ENCODE results near the gene FCN2.

The FCN2 gene

DNA sequence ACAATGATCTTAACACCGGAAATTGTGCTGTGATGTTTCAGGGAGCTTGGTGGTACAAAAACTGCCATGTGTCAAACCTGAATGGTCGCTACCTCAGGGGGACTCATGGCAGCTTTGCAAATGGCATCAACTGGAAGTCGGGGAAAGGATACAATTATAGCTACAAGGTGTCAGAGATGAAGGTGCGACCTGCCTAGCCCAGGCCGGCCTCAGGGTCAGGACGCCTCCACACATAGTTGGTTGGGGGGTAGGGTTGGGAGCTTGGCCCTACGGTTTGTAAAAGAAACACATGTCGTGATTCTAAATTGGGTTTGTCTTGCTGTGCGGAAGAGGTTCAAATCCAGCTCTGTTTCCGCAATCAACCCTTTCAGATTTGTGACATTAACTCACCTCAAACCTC, 6.6 kb downstream of the FCN2 start:
- no peak overlapping the region for H3K4me3 ChIP-seq (ENCODE audit: low read depth, low read length)
- H3K36me3 ChIP-seq (ENCODE audit: control insufficient read depth in 2 of 2, insufficient read depth in 1 of 2, low read length in 2 of 2), result no peaks in the 10 kb centered on the region
- TF ChIP-seq ZNF112 (tag by site-specific recombination; IDR thresholded peaks at IDR 0.05) (no peak), HIC1 (tag by site-specific recombination; IDR thresholded peaks at IDR 0.05) (no peak), ZBTB26 (tag by site-specific recombination; optimal IDR thresholded peaks at IDR 0.05) (no peak), GLIS1 (tag by site-specific recombination; IDR thresholded peaks at IDR 0.05) (no peak), ZNF23 (tag by site-specific recombination; IDR thresholded peaks at IDR 0.05; ENCODE audit: borderline replicate concordance) (no peak), ZNF433 (tag by site-specific recombination; IDR thresholded peaks at IDR 0.05; ENCODE audit: low read depth) (no peak), BCL11A (tag by site-specific recombination; IDR thresholded peaks at IDR 0.05; ENCODE audit: low read depth) (no peak), ZNF121 (tag by site-specific recombination; IDR thresholded peaks at IDR 0.05) (no peak), ZNF354C (tag by site-specific recombination; IDR thresholded peaks at IDR 0.05; ENCODE audit: borderline replicate concordance, low read depth) (no peak), ZNF747 (tag by site-specific recombination; IDR thresholded peaks at IDR 0.05) (no peak), ZBTB20 (tag by site-specific recombination; IDR thresholded peaks at IDR 0.05) (no peak)
- TF ChIP-seq, protein P1, sequence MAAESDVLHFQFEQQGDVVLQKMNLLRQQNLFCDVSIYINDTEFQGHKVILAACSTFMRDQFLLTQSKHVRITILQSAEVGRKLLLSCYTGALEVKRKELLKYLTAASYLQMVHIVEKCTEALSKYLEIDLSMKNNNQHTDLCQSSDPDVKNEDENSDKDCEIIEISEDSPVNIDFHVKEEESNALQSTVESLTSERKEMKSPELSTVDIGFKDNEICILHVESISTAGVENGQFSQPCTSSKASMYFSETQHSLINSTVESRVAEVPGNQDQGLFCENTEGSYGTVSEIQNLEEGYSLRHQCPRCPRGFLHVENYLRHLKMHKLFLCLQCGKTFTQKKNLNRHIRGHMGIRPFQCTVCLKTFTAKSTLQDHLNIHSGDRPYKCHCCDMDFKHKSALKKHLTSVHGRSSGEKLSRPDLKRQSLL (tag by site-specific recombination; IDR thresholded peaks at IDR 0.05), result no peak
- H3K9me3 ChIP-seq (ENCODE audit: control insufficient read depth, insufficient read depth, low read depth, low read length), result no peaks in the 10 kb centered on the region
- no peaks in the 10 kb centered on the region for H3K4me1 ChIP-seq (ENCODE audit: control insufficient read depth, insufficient read depth, low read length)
- POLR2A ChIA-PET, result interaction anchor here (1.4 kb wide), 1 partner anchor 9 kb away, joined by 5 read pairs; no protein-coding TSS in a partner anchor
- CTCF ChIA-PET, result no interaction called here
- no peak overlapping the region for H3K27ac ChIP-seq (ENCODE audit: extremely low read depth, low read depth, low read length)

DNA sequence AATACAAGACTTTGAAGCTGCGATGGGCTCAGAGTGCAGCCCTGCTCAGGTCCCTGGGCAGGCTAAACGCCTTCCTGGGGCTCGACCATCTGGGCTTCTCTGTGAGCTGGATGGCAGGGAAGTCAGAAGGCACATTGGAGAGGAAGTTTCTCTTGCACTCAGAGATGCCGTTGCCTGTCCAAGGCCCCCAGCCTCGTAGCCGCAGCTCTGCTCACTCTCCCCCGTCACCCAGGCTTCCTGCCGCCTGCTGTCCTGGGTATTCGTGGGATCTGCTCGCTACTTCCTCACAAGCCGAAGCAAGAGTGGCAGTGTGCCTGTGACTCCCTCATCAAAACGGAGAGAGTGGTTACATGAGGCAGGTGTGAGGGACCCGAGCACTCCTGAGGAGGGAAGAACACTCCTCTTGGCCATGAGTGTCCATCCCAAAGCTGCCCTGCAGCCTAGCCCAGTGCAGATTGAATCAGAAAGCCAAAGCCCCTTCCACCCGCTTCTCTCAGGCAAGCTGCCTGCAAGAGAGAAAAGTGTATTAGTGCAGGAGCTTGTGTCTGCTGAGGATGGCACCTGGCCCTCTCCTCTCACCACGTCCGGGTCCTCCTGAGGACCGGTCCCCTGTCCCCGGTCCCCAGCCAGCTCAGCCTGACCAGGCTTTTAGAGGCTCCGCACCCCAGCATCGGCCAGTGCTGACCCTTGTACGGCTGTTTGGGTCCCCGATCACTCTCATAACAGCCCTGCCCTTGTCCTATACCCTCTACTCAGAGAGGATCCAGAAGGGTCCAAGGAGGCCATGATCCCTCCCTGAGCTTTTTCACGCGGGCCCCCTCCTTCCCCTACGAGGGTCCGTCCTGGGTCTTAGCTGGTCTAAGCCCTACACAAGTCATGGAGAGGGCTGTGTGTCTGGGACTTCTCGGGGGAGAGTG, 7.3 kb downstream of the FCN2 start:
- Histone ChIP-seq H3K27ac (ENCODE audit: extremely low read depth, low read depth, low read length) (no peak overlapping the region), H3K36me3 (ENCODE audit: control insufficient read depth in 2 of 2, insufficient read depth in 1 of 2, low read length in 2 of 2) (no peaks in the 10 kb centered on the region), H3K4me3 (ENCODE audit: low read depth, low read length) (no peak overlapping the region), H3K4me1 (ENCODE audit: control insufficient read depth, insufficient read depth, low read length) (no peaks in the 10 kb centered on the region), H3K9me3 (ENCODE audit: control insufficient read depth, insufficient read depth, low read depth, low read length) (no peaks in the 10 kb centered on the region)
- POLR2A ChIA-PET, result interaction anchor here (1.4 kb wide), 1 partner anchor 8 kb away, joined by 5 read pairs; no protein-coding TSS in a partner anchor
- CTCF ChIA-PET, result interaction anchor here (0.9 to 1.4 kb wide), 2 partner anchors 19 to 190 kb away, joined by 3 to 4 read pairs; no protein-coding TSS in a partner anchor
- TF ChIP-seq SETDB1 (IDR thresholded peaks at IDR 0.05; ENCODE audit: insufficient read length, low read length), result no peak
- TF ChIP-seq ZNF48 (tag by site-specific recombination; IDR thresholded peaks at IDR 0.05), result no peak
- TF ChIP-seq, protein P2, sequence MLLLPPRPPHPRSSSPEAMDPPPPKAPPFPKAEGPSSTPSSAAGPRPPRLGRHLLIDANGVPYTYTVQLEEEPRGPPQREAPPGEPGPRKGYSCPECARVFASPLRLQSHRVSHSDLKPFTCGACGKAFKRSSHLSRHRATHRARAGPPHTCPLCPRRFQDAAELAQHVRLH (tag by site-specific recombination; IDR thresholded peaks at IDR 0.05), result no peak
- TF ChIP-seq ZNF426 (tag by site-specific recombination; IDR thresholded peaks at IDR 0.05), result no peak
- TF ChIP-seq ZNF112 (tag by site-specific recombination; IDR thresholded peaks at IDR 0.05), result no peak
- no peak for TF ChIP-seq RBAK (tag by site-specific recombination; IDR thresholded peaks at IDR 0.05)
- TF ChIP-seq ZNF10 (tag by site-specific recombination; IDR thresholded peaks at IDR 0.05), result no peak
- TF ChIP-seq HIC1 (tag by site-specific recombination; IDR thresholded peaks at IDR 0.05), result no peak
- TF ChIP-seq ZNF777 (tag by site-specific recombination; IDR thresholded peaks at IDR 0.05; ENCODE audit: borderline replicate concordance), result no peak
- no peak for TF ChIP-seq ZNF776 (tag by site-specific recombination; IDR thresholded peaks at IDR 0.05; ENCODE audit: borderline replicate concordance)
- TF ChIP-seq SCRT1 (tag by site-specific recombination; IDR thresholded peaks at IDR 0.05; ENCODE audit: borderline replicate concordance), result no peak
- TF ChIP-seq OVOL3 (tag by site-specific recombination; IDR thresholded peaks at IDR 0.05), result no peak
- no peak for TF ChIP-seq ZSCAN30 (tag by site-specific recombination; IDR thresholded peaks at IDR 0.05)
- no peak for TF ChIP-seq ZNF354C (tag by site-specific recombination; IDR thresholded peaks at IDR 0.05; ENCODE audit: borderline replicate concordance, low read depth)
- no peak for TF ChIP-seq ZNF654 (tag by site-specific recombination; IDR thresholded peaks at IDR 0.05; ENCODE audit: low read depth)
- no peak for TF ChIP-seq ZNF843 (tag by site-specific recombination; IDR thresholded peaks at IDR 0.05)
- TF ChIP-seq ZNF555 (tag by site-specific recombination; conservative IDR thresholded peaks at IDR 0.05), result no peak

Data from HEK293 (cell line).